ENCODE data around the gene CLBA1. TPM values are rescaled to one million over a fixed set of nuclear protein-coding genes. Genes with fewer than 3 reads are reported as not detected.
A peak's percentile ranks its signal among the peaks of the same experiment; 100 is the strongest.
"Not testable (repeated sequence)": the region's sequence is repeated elsewhere in the genome, so short reads cannot be mapped to it uniquely, and the experiment has no call there.

CLBA1 gene
- total RNA-seq, 1 donor from 2014 or later = 4.6 TPM

GRCh38 chr14:105026033-105026785 lies 40.6 kb downstream of the CLBA1 start:
- peak; percentile 92 for DNase-seq

- peak; percentile 30 for DNase-seq
These were observed 41.4 kb downstream of the CLBA1 start for GRCh38 chr14:105026802-105027563.

- DNase-seq = not testable (repeated sequence)
These were observed 42.1 kb downstream of the CLBA1 start for GRCh38 chr14:105027718-105028117.

DNA sequence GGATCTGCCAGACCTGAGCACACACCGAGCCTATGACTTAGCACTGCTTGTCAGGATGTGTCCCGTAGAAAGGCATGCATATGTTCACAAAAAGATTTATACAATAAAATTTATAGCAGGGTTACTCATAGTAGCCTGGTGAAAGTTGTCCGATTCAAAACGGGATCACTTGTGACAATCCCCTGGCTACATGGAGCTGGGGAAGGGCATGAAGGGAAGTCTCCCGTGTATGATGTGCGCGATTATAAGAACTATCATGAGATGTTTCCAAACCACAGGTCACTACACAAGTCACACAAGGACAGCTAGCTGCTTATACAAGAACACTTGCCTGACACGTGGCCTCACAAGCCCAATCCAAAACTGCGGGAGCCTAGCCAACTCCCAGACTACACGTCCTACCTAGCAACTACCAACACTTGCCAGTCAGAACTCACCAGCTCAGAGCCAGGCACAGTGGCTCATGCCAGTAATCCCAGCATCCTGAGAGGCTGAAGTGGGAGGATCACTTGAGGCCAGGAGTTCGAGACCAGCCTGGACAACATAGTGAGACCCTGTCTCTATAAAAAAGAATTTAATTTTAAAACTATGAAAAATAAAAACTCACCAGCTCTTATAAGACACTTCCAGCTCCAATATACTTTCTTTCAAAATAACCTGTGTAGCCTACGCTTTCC lies 42.8 kb downstream of the CLBA1 start:
- no peak for DNase-seq

- DNase-seq = no peak
These were observed 43.8 kb downstream of the CLBA1 start for GRCh38 chr14:105029402-105029801.

DNA sequence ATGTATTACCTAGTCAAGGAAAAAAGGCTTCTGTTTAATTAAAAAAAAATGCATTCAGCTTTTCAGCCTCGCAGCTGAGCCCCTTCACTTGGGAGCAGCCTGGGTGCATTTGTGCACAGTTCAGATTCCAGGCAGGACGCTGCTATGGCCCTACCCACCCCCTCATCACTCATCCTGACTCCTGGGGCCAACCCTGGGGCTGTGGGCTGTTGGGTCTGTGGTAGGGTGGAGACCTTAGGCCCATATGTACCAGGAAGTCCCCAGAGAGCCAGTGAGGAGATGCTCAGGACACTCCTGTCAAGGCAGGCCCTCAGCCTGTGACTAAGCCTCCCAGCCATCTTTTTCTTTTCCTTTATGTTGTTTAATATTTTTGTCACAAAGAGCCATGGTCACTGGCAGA lies 44.6 kb downstream of the CLBA1 start:
- DNase-seq = no peak

- DNase-seq = no peak
These were observed 45.3 kb downstream of the CLBA1 start for GRCh38 chr14:105030836-105031396.

- not testable (repeated sequence) for DNase-seq
These were observed 46.9 kb downstream of the CLBA1 start for GRCh38 chr14:105032451-105032901.

GRCh38 chr14:105033412-105033900 lies 47.9 kb downstream of the CLBA1 start:
- not testable (repeated sequence) for DNase-seq

DNA sequence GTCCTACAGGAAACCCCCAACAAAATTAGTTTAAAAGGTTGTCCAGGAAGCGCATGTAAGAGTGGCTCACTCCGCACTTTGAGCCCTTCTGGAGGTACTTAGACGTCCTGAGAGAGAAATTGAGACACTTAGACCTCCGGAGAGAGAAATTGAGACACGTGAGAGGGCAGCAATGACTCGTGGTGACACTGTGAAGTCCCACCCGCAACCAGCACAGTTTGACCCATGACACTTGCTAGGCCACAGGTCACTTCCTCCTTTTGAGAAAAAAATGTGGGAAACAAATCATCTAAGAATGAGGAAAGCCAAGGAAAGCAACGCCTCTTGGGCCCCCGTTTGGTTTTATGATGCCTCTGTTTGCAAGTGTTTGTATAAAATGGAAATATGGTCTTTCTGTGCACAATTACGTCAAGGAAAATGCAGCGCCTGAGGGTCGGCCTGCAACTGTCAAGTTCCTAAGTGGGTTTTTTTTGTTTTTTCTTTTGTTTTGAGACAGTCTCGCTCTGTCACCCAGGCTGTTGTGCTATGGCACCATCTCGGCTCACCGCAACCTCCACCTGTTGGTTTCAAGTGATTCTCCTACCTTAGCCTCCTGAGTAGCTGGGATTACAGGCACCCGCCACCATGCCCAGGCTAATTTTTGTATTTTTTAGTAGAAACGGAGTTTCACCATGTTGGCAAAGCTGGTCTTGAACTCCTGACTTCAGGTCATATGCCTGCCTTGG lies 48.9 kb downstream of the CLBA1 start:
- DNase-seq = no peak

- DNase-seq = not testable (repeated sequence)
These were observed 50.0 kb downstream of the CLBA1 start for GRCh38 chr14:105035616-105036015.

DNA sequence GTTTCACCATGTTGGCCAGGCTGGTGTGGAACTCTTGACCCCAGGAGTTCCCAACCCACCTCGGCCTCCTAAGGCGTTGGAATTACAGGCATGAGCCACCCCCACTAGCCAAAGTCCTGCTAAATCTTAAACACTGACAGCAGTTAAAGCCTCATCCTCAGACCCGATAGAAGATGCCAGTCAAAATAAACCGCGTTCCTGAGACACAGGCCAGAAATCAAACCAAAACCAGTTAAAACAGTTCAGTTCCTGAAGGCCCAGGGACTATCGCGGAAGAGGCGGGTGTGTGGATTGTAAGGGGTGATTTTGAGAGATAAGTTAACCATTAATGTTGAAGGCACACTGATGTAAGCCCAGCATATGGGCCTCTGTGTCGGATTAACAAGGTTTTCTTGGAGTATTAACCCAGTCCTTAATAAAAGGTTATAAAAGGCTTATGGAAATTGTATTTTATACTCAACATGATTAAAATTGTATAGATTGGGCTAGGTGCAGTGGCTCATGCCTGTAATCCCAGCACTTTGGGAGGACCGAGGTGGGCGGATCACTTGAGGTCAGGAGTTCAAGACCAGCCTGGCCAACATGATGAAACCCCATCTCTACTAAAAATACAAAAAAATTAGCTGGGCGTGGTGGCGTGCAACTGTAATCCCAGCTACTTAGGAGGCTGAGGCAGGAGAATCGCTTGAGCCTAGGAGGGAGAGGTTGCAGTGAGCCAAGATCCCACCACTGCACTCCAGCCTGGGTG lies 54.0 kb downstream of the CLBA1 start:
- no peak for DNase-seq

DNA sequence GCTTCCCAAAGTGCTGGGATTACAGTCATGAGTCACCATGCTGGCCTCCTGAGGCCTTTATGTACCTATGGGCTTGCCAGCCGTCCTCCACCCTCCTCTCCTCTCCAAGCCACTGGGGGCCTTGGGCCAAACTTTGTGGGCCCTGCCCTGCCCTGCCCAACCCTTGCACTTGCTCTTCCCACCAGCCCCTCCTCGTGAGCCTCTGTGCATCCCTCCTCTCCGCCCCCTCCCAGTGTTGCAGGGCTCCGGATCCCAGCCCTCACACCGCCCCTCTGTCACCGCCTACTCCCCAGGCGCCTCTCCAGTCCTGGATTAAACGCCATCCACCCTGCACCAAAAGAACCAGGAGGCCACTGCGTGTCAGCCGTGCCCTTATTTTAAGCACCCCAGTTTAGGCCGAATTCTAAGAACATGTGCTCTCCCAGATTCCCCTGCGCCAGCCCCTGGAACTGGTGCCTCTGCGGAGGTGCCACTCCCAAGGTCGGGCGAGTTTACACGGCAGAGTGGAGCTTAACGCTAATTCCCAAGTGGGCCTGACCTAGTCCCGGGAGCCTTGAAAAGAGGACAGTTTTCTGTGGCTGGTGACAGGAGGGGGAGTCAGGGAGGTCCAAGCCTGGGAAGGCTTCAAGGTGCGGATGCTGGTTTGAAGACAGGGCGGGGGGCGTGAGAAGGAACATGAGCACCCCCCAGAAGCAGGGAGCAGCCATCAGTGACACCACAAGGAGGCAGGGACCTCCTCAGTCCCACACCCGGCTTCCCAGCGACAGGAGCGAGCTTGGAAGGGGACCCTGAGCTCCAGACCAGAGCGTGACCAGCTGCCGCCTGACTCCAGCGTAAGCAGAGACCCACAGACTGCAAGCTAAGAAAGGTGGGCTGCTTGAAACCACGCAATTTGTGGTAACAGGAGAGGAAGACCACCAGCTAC lies 56.5 kb downstream of the CLBA1 start:
- DNase-seq = no peak

DNA sequence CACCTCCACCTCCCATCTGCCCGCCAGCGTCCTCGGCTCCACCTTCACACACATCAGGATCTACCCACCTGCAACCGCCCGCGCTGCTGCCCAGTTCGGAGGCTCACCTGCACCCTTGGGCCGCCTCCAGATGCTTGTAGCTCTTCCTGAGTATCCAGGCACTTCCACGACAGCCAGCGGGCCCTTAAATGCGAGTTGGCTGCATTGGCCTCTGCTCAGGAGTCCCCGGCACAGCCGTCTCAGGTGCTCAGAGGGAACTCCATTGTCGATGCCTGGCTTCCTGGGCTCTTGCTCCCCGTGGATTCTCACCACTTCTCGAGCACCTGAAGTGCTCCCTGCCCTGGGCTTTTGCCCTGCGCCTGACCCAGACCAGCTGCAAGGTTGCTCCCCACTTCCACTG lies 57.2 kb downstream of the CLBA1 start:
- DNase-seq = no peak

DNA sequence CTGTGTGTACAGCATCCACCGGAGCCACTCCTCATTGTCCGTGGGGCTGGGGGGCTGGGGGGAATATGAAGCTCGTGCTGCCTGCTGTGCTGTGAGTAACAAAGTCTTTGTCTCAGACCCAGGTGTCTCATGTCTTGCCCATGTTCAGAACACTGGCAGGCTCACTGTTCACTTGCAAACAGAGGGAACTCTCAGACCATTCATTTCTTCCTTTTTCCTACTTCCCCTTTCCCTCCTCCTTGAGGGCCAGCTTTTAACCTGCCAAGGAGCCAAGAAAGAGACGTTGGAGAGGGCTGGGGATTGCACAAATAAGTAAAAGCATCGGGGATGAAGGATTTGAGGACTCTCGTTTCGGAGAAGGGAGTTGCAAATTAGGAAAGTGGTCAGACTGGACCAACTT lies 58.1 kb downstream of the CLBA1 start:
- no peak for DNase-seq

Other genes with a start within 250 kb of the CLBA1 start
- gene SIVA1, start 232.6 kb upstream of the CLBA1 start, total RNA-seq = 115 and 214 TPM in 2 replicates
- 163 and 236 TPM in 2 replicates for gene AKT1, start 190.0 kb upstream of the CLBA1 start, total RNA-seq
- 5.1 and 7.0 TPM in 2 replicates for gene ZBTB42, start 184.7 kb upstream of the CLBA1 start, total RNA-seq
- 9.0 and 12.3 TPM in 2 replicates for gene CEP170B, start 120.5 kb upstream of the CLBA1 start, total RNA-seq
- gene PLD4, start 60.9 kb upstream of the CLBA1 start, total RNA-seq = under 0.01 and 0.05 TPM in 2 replicates
- gene AHNAK2, start 7.4 kb upstream of the CLBA1 start, total RNA-seq = 24.5 and 40.5 TPM in 2 replicates
- 29.8 and 41.1 TPM in 2 replicates for gene CDCA4, start 35.3 kb downstream of the CLBA1 start, total RNA-seq
- gene GPR132, start 79.6 kb downstream of the CLBA1 start, total RNA-seq = 0.09 and 0.85 TPM in 2 replicates
- gene JAG2, start 183.0 kb downstream of the CLBA1 start, total RNA-seq = 72.5 and 76.1 TPM in 2 replicates
- gene NUDT14, start 195.5 kb downstream of the CLBA1 start, total RNA-seq = 38.7 and 77.4 TPM in 2 replicates

Measured in dermis blood vessel endothelial cell (primary cell).